HEK293 (cell line): ENCODE data around the gene NFE2L2.

Experiments used
- BCL11B ChIP-seq: fragments of 450-650 bp; formaldehyde crosslinking; IDR thresholded peaks from 2 replicates; pipeline ENCODE4 v1.5.1; 2016; ENCODE audit warnings: low read depth, missing biosample characterization, missing genetic modification characterization
- EGR2 ChIP-seq: fragments of 450-650 bp; formaldehyde crosslinking; IDR thresholded peaks from 2 replicates; pipeline ENCODE4 v1.5.1; 2016; ENCODE audit warnings: low read depth, missing biosample characterization, missing genetic modification characterization
- GLI2 ChIP-seq: fragments of 450-650 bp; formaldehyde crosslinking; IDR thresholded peaks from 2 replicates; pipeline ENCODE4; 2017; ENCODE audit warnings: missing biosample characterization, missing genetic modification characterization, low read depth, borderline replicate concordance
- RBAK ChIP-seq: fragments of 450-650 bp; formaldehyde crosslinking; IDR thresholded peaks from 2 replicates; pipeline ENCODE4 v1.5.1; 2016; ENCODE audit warnings: missing biosample characterization, missing genetic modification characterization
- SALL2 ChIP-seq: fragments of 450-650 bp; formaldehyde crosslinking; IDR thresholded peaks from 2 replicates; pipeline ENCODE4 v1.5.0; 2017; ENCODE audit warnings: missing biosample characterization, mild to moderate bottlenecking, missing genetic modification characterization, borderline replicate concordance
- ZBTB48 ChIP-seq: fragments of 450-650 bp; formaldehyde crosslinking; IDR thresholded peaks from 2 replicates; pipeline ENCODE4 v1.5.1; 2016; ENCODE audit warnings: missing biosample characterization, missing genetic modification characterization
- ZBTB8A ChIP-seq: fragments of 450-650 bp; formaldehyde crosslinking; IDR thresholded peaks from 2 replicates; pipeline ENCODE4 v1.5.1; 2016; ENCODE audit warnings: missing biosample characterization, missing genetic modification characterization
- ZFP41 ChIP-seq: fragments of 450-650 bp; formaldehyde crosslinking; IDR thresholded peaks from 2 replicates; pipeline ENCODE4 v1.5.1; 2016; ENCODE audit warnings: missing biosample characterization, missing genetic modification characterization, borderline replicate concordance
- ZIC2 ChIP-seq: fragments of 450-650 bp; formaldehyde crosslinking; IDR thresholded peaks from 2 replicates; pipeline ENCODE4 v1.5.1; 2016; ENCODE audit warnings: missing biosample characterization, missing genetic modification characterization
- ZNF133 ChIP-seq: fragments of 450-650 bp; formaldehyde crosslinking; IDR thresholded peaks from 2 replicates; pipeline ENCODE4 v1.5.1; 2016; ENCODE audit warnings: missing biosample characterization, missing genetic modification characterization
- ZNF169 ChIP-seq: fragments of 450-650 bp; formaldehyde crosslinking; IDR thresholded peaks from 2 replicates; pipeline ENCODE4 v1.5.1; 2016; ENCODE audit warnings: missing biosample characterization, missing genetic modification characterization
- ZNF19 ChIP-seq: fragments of 450-650 bp; formaldehyde crosslinking; IDR thresholded peaks from 2 replicates; pipeline ENCODE4; 2016; ENCODE audit warnings: missing biosample characterization, missing genetic modification characterization, low read depth
- ZNF266 ChIP-seq: fragments of 450-650 bp; formaldehyde crosslinking; IDR thresholded peaks from 2 replicates; pipeline ENCODE4 v1.5.1; 2016; ENCODE audit warnings: missing biosample characterization, missing genetic modification characterization, low read depth
- ZNF302 ChIP-seq: fragments of 450-650 bp; formaldehyde crosslinking; IDR thresholded peaks from 2 replicates; pipeline ENCODE4 v1.5.1; 2016; ENCODE audit warnings: missing biosample characterization, missing genetic modification characterization, low read depth
- ZNF341 ChIP-seq: fragments of 450-650 bp; formaldehyde crosslinking; IDR thresholded peaks from 2 replicates; pipeline ENCODE4; 2016; ENCODE audit warnings: low read depth, missing biosample characterization, missing genetic modification characterization
- ZNF350 ChIP-seq: fragments of 450-650 bp; formaldehyde crosslinking; IDR thresholded peaks from 2 replicates; pipeline ENCODE4 v1.5.0; 2017; ENCODE audit warnings: missing biosample characterization, mild to moderate bottlenecking, missing genetic modification characterization
- ZNF366 ChIP-seq: fragments of 450-650 bp; formaldehyde crosslinking; conservative IDR thresholded peaks from 2 replicates; pipeline ENCODE4 v1.5.1; 2016; ENCODE audit warnings: missing biosample characterization, missing genetic modification characterization
- ZNF37A ChIP-seq: fragments of 450-650 bp; IDR thresholded peaks from 2 replicates; pipeline ENCODE4 v1.5.1; 2018; ENCODE audit warnings: missing biosample characterization, missing genetic modification characterization
- ZNF404 ChIP-seq: fragments of 450-650 bp; formaldehyde crosslinking; IDR thresholded peaks from 2 replicates; pipeline ENCODE4 v1.5.1; 2017; ENCODE audit warnings: missing biosample characterization, missing genetic modification characterization
- ZNF416 ChIP-seq: fragments of 450-650 bp; formaldehyde crosslinking; IDR thresholded peaks from 2 replicates; pipeline ENCODE4 v1.5.1; 2016; ENCODE audit warnings: missing biosample characterization, missing genetic modification characterization
- ZNF433 ChIP-seq: fragments of 450-650 bp; formaldehyde crosslinking; IDR thresholded peaks from 2 replicates; pipeline ENCODE4 v1.5.1; 2016; ENCODE audit warnings: missing biosample characterization, missing genetic modification characterization, low read depth
- ZNF473 ChIP-seq: fragments of 450-650 bp; formaldehyde crosslinking; IDR thresholded peaks from 2 replicates; pipeline ENCODE4 v1.5.1; 2017; ENCODE audit warnings: missing biosample characterization, missing genetic modification characterization
- ZNF510 ChIP-seq: fragments of 450-650 bp; formaldehyde crosslinking; IDR thresholded peaks from 2 replicates; pipeline ENCODE4 v1.5.1; 2018; ENCODE audit warnings: mild to moderate bottlenecking, missing genetic modification characterization, missing biosample characterization; ENCODE audit not compliant: insufficient replicate concordance
- ZNF548 ChIP-seq: fragments of 450-650 bp; formaldehyde crosslinking; IDR thresholded peaks from 2 replicates; pipeline ENCODE4 v1.5.1; 2016; ENCODE audit warnings: missing biosample characterization, missing genetic modification characterization
- ZNF558 ChIP-seq: fragments of 450-650 bp; formaldehyde crosslinking; IDR thresholded peaks from 2 replicates; pipeline ENCODE4 v1.5.1; 2016; ENCODE audit warnings: missing biosample characterization, missing genetic modification characterization
- ZNF610 ChIP-seq: fragments of 450-650 bp; formaldehyde crosslinking; IDR thresholded peaks from 2 replicates; pipeline ENCODE4 v1.5.1; 2016; ENCODE audit warnings: missing biosample characterization, missing genetic modification characterization, borderline replicate concordance
- ZNF629 ChIP-seq: fragments of 450-650 bp; formaldehyde crosslinking; IDR thresholded peaks from 2 replicates; pipeline ENCODE4 v1.5.1; 2017; ENCODE audit warnings: missing biosample characterization, missing genetic modification characterization
- ZNF660 ChIP-seq: fragments of 450-650 bp; IDR thresholded peaks from 2 replicates; pipeline ENCODE4 v1.5.1; 2018; ENCODE audit warnings: missing biosample characterization, mild to moderate bottlenecking, missing genetic modification characterization
- ZNF701 ChIP-seq: fragments of 450-650 bp; formaldehyde crosslinking; IDR thresholded peaks from 2 replicates; pipeline ENCODE4 v1.5.1; 2016; ENCODE audit warnings: missing biosample characterization, missing genetic modification characterization
- ZNF785 ChIP-seq: fragments of 450-650 bp; formaldehyde crosslinking; IDR thresholded peaks from 2 replicates; pipeline ENCODE4 v1.5.1; 2016; ENCODE audit warnings: missing biosample characterization, missing genetic modification characterization
- ZXDB ChIP-seq: fragments of 450-650 bp; formaldehyde crosslinking; IDR thresholded peaks from 2 replicates; pipeline ENCODE4 v1.5.1; 2016; ENCODE audit warnings: missing biosample characterization, missing genetic modification characterization
- TF ChIP-seq, protein P1 (sequence below): fragments of 450-650 bp; formaldehyde crosslinking; IDR thresholded peaks from 2 replicates; pipeline ENCODE4 v1.5.1; 2016; ENCODE audit warnings: missing biosample characterization, missing genetic modification characterization
- TF ChIP-seq, protein P2 (sequence below): IDR thresholded peaks from 2 replicates; pipeline ENCODE4 v1.6.1; 2011; ENCODE audit warnings: mild to moderate bottlenecking, low read depth, low read length, borderline replicate concordance
- TF ChIP-seq, protein P3 (sequence below): fragments of 450-650 bp; formaldehyde crosslinking; IDR thresholded peaks from 2 replicates; pipeline ENCODE4 v1.5.1; 2017; ENCODE audit warnings: missing biosample characterization, missing genetic modification characterization
- TF ChIP-seq, protein P4 (sequence below): fragments of 450-650 bp; formaldehyde crosslinking; IDR thresholded peaks from 2 replicates; pipeline ENCODE4 v1.5.1; 2016; ENCODE audit warnings: missing biosample characterization, missing genetic modification characterization
- TF ChIP-seq, protein P5 (sequence below): fragments of 450-650 bp; formaldehyde crosslinking; IDR thresholded peaks from 2 replicates; pipeline ENCODE4 v1.5.1; 2016; ENCODE audit warnings: missing biosample characterization, missing genetic modification characterization

Gene NFE2L2

DNA sequence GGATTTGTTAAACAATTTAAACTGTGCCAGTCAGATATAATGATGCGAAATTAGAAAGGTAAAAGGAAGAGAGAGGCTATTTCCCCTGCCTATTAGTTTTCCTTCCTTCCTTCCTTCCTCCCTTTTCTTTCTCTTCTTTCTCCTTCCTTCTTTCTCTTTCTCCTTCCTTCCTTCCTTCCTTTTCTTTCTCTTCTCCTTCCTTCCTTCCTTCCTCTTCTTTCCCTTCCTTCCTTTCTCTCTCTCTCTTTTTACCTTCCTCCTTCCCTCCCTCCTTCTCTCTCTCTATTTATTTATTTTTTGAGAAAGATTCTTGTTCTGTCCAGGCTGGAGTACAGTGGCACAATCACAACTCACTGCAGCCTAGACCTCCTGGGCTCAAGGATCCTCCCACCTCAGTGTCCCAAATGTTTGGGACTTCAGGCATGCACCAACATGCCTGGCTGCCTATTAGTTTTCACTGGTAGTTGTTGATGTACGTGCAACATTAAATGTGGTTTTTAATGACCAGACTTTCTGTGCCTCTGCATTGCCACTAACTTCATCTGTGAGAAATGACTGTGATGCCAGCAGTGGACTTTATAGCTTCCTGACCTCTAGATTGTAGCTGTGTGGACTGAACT lies 48.7 kb upstream of the NFE2L2 start (continued):
- TF ChIP-seq, protein P1, sequence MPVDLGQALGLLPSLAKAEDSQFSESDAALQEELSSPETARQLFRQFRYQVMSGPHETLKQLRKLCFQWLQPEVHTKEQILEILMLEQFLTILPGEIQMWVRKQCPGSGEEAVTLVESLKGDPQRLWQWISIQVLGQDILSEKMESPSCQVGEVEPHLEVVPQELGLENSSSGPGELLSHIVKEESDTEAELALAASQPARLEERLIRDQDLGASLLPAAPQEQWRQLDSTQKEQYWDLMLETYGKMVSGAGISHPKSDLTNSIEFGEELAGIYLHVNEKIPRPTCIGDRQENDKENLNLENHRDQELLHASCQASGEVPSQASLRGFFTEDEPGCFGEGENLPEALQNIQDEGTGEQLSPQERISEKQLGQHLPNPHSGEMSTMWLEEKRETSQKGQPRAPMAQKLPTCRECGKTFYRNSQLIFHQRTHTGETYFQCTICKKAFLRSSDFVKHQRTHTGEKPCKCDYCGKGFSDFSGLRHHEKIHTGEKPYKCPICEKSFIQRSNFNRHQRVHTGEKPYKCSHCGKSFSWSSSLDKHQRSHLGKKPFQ = no peak
- peak; percentile 55 for TF ChIP-seq ZNF548 (tag by site-specific recombination)
- no peak for TF ChIP-seq RBAK
- TF ChIP-seq ZXDB (tag by site-specific recombination) = no peak
- TF ChIP-seq ZNF660 = no peak
- TF ChIP-seq ZNF133 = no peak
- peak; percentile 98 for TF ChIP-seq ZNF366
- no peak for TF ChIP-seq ZNF416 (tag by site-specific recombination)
- TF ChIP-seq ZIC2 = no peak
- TF ChIP-seq EGR2 (tag by site-specific recombination) = no peak
- TF ChIP-seq, protein P2, sequence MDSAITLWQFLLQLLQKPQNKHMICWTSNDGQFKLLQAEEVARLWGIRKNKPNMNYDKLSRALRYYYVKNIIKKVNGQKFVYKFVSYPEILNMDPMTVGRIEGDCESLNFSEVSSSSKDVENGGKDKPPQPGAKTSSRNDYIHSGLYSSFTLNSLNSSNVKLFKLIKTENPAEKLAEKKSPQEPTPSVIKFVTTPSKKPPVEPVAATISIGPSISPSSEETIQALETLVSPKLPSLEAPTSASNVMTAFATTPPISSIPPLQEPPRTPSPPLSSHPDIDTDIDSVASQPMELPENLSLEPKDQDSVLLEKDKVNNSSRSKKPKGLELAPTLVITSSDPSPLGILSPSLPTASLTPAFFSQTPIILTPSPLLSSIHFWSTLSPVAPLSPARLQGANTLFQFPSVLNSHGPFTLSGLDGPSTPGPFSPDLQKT = no peak
- no peak for TF ChIP-seq ZNF629
- no peak for TF ChIP-seq ZNF558 (tag by site-specific recombination)
- 0 out of 2 replicates have a peak, but pooled peaks have one; percentile 12 for TF ChIP-seq ZBTB8A (tag by site-specific recombination)
- no peak for TF ChIP-seq BCL11B (tag by site-specific recombination)
- TF ChIP-seq ZNF19 (tag by site-specific recombination) = no peak
- TF ChIP-seq GLI2 = no peak
- TF ChIP-seq, protein P3, sequence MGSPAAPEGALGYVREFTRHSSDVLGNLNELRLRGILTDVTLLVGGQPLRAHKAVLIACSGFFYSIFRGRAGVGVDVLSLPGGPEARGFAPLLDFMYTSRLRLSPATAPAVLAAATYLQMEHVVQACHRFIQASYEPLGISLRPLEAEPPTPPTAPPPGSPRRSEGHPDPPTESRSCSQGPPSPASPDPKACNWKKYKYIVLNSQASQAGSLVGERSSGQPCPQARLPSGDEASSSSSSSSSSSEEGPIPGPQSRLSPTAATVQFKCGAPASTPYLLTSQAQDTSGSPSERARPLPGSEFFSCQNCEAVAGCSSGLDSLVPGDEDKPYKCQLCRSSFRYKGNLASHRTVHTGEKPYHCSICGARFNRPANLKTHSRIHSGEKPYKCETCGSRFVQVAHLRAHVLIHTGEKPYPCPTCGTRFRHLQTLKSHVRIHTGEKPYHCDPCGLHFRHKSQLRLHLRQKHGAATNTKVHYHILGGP (tag by site-specific recombination) = no peak
- no peak for TF ChIP-seq ZNF169 (tag by site-specific recombination)
- peak; percentile 57; the same call in 1 of the 2 replicates for TF ChIP-seq ZNF701 (tag by site-specific recombination)
- TF ChIP-seq ZNF37A (tag by site-specific recombination) = no peak
- TF ChIP-seq ZFP41 (tag by site-specific recombination) = no peak
- no peak for TF ChIP-seq ZNF404 (tag by site-specific recombination)
- TF ChIP-seq ZBTB48 (tag by site-specific recombination) = no peak
- no peak for TF ChIP-seq ZNF473 (tag by site-specific recombination)
- TF ChIP-seq ZNF341 = no peak
- TF ChIP-seq, protein P4, sequence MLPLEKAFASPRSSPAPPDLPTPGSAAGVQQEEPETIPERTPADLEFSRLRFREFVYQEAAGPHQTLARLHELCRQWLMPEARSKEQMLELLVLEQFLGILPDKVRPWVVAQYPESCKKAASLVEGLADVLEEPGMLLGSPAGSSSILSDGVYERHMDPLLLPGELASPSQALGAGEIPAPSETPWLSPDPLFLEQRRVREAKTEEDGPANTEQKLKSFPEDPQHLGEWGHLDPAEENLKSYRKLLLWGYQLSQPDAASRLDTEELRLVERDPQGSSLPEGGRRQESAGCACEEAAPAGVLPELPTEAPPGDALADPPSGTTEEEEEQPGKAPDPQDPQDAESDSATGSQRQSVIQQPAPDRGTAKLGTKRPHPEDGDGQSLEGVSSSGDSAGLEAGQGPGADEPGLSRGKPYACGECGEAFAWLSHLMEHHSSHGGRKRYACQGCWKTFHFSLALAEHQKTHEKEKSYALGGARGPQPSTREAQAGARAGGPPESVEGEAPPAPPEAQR (tag by site-specific recombination) = no peak
- no peak for TF ChIP-seq SALL2
- no peak for TF ChIP-seq ZNF785 (tag by site-specific recombination)
- TF ChIP-seq ZNF302 (tag by site-specific recombination) = no peak
- TF ChIP-seq, protein P5, sequence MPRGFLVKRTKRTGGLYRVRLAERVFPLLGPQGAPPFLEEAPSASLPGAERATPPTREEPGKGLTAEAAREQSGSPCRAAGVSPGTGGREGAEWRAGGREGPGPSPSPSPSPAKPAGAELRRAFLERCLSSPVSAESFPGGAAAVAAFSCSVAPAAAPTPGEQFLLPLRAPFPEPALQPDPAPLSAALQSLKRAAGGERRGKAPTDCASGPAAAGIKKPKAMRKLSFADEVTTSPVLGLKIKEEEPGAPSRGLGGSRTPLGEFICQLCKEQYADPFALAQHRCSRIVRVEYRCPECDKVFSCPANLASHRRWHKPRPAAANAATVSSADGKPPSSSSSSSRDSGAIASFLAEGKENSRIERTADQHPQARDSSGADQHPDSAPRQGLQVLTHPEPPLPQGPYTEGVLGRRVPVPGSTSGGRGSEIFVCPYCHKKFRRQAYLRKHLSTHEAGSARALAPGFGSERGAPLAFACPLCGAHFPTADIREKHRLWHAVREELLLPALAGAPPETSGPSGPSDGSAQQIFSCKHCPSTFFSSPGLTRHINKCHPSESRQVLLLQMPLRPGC (tag by site-specific recombination) = no peak
- no peak for TF ChIP-seq ZNF510 (tag by site-specific recombination)
- no peak for TF ChIP-seq ZNF433
- TF ChIP-seq ZNF350 (tag by site-specific recombination) = no peak
- no peak for TF ChIP-seq ZNF610 (tag by site-specific recombination)
- TF ChIP-seq ZNF266 = no peak
